AG09309 (cell line): ENCODE data around the gene SLC25A23.

Source experiments
- DNase-seq: peaks from one replicate; pipeline ENCODE4 v3.0.0-alpha.2; 2010; ENCODE audit warnings: low read depth
- H3K4me3 ChIP-seq: 2 replicates; pipeline ENCODE4 v1.5.1; 2011; ENCODE audit warnings: mild to moderate bottlenecking, low read depth, low read length, moderate library complexity; ENCODE audit not compliant: control insufficient read depth
- CTCF ChIP-seq: IDR thresholded peaks from 2 replicates; pipeline ENCODE4 v1.5.1; 2011; ENCODE audit warnings: mild to moderate bottlenecking, low read depth, low read length, inconsistent platforms; ENCODE audit not compliant: insufficient read depth, control insufficient read depth; ENCODE audit errors: missing control alignments

SLC25A23 gene

DNA sequence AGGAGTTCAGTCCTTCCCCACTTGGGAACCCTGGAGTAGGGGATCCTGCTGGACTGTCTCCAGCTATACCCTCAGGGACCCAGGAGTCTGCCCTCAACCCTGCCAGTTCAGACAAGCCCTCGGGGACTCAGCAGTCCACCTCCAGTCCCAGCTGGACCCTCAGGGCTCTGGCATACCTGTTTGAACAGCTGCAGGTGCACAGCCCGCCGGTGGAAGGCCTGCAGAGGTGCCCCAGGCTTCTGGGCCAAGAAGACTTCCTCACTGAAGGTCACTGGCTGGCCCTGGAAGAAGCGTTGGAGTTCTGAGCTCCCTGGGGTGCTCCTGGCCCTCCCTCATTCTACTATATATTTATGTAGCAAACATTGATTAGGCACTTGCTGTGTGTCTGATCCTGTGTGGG lies 13.1 kb upstream of the SLC25A23 start:
- no peak for DNase-seq
- no peak overlapping the region for H3K4me3 ChIP-seq
- no peak for TF ChIP-seq CTCF

GRCh38 chr19:6471076-6471475 lies 11.5 kb upstream of the SLC25A23 start:
- DNase-seq, result no peak

GRCh38 chr19:6470173-6470572 lies 10.6 kb upstream of the SLC25A23 start:
- H3K4me3 ChIP-seq, result no peak overlapping the region
- DNase-seq, result no peak
- TF ChIP-seq CTCF, result no peak

More at GRCh38 chr19:6471076-6471475, 11.5 kb upstream of the SLC25A23 start:
- TF ChIP-seq CTCF, result no peak
- H3K4me3 ChIP-seq, result no peak overlapping the region

- H3K4me3 ChIP-seq, result no peak overlapping the region
- no peak for DNase-seq
- no peak for TF ChIP-seq CTCF
These were observed 7.8 kb upstream of the SLC25A23 start for GRCh38 chr19:6467384-6467783.

- no peak for TF ChIP-seq CTCF
- H3K4me3 ChIP-seq, result no peak overlapping the region
- no peak for DNase-seq
These were observed 7.1 kb upstream of the SLC25A23 start for GRCh38 chr19:6466526-6467248.

DNA sequence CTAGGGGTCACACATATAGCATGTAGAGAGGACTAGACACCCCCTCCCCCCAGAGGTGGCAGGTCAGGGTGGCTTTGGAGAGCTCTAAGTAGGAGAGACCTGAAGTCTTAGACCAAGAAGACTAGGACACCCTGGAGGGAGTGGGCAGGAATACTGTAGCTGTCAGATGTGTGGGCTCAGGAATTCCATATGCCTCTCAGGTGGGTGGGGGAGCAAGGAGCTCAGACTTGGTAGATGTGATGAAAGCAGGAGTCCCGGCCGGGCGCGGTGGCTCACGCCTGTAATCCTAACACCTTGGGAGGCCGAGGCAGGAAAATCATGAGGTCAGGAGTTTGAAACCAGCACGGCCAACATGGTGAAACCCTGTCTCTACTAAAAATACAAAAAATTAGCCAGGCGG lies 6.1 kb upstream of the SLC25A23 start:
- DNase-seq, result no peak
- no peak for TF ChIP-seq CTCF
- H3K4me3 ChIP-seq, result no peak overlapping the region
